ENCODE results near the gene PDZD7.

The PDZD7 gene

DNA sequence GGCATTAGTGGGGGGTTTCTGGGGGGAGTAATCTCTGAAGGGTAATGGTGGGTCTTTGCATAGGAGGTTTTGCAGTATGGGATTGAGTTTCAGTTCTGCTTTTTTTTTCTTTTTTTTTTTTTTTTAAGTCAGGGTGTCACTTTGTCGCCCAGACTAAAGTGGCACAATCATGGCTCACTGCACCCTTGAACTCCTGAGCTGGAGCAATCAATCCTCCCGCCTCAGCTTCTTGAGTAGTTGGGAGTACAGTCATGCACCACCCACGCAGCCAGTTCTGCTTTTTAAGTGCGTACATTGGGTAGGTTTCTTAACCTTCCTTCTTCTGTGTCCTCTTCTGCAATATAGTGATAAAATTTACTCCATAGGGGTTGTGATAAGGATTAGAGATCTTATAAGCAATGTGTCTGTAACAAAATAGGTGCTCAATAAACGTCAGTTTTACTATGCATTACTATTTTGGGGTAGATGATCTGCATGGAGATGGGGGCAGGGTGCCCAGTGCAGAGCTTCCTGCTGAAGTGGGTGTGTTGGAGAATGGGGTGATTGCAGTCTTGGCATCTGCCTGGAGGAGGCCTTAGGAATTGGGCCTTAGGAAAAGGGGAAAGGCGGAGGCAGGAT is 40.4 kb upstream of the PDZD7 start:
- peak; percentile 21 for DNase-seq (ENCODE audit: low read depth)
- TF ChIP-seq, protein P1, sequence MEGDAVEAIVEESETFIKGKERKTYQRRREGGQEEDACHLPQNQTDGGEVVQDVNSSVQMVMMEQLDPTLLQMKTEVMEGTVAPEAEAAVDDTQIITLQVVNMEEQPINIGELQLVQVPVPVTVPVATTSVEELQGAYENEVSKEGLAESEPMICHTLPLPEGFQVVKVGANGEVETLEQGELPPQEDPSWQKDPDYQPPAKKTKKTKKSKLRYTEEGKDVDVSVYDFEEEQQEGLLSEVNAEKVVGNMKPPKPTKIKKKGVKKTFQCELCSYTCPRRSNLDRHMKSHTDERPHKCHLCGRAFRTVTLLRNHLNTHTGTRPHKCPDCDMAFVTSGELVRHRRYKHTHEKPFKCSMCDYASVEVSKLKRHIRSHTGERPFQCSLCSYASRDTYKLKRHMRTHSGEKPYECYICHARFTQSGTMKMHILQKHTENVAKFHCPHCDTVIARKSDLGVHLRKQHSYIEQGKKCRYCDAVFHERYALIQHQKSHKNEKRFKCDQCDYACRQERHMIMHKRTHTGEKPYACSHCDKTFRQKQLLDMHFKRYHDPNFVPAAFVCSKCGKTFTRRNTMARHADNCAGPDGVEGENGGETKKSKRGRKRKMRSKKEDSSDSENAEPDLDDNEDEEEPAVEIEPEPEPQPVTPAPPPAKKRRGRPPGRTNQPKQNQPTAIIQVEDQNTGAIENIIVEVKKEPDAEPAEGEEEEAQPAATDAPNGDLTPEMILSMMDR (conservative IDR thresholded peaks at IDR 0.05; ENCODE audit: low read depth, low read length), result no peak
- H3K4me3 ChIP-seq (ENCODE audit: low read depth, low read length), result no peak overlapping the region

DNA sequence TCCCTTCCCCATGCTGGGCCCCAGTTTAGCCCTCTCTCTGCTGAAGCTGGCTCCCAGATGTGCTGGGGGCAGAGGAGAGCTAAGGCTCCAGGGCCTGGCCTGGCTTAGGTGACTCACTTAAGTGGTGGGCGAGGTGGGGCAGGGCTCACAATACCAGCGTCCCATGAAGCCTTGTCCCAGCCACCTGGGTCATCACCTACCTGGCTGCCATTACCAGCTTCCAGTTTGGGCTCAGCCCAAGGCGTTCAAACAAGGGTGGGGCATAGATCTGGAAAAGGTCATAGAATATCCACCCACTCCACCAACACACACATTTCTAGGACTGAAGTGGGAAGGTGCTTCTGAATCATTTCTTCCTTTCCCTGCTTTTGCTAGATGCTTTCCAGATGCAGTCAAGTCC is 39.2 kb upstream of the PDZD7 start:
- no peak overlapping the region for H3K4me3 ChIP-seq (ENCODE audit: low read depth, low read length)

DNA sequence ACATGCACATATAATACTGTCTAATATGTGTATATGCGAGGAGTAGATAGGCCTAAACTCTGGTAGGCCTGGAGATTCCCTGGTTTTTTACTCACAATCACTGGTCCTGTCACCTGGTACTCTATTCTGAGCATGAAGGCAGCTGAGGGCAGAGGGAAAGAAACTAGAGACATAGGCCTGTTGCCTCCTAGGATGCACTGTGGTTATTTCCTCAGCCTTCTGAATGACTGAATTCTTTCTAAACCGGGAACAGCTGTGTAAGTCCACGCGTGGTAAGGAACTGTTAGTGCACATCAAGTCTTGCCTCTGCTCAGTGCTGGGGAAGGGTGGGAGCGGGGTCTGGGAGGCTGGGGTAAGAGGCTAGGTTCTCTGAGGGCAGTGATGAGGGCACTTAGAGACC is 38.5 kb upstream of the PDZD7 start:
- DNase-seq (ENCODE audit: low read depth), result no peak
- TF ChIP-seq, protein P1 (conservative IDR thresholded peaks at IDR 0.05; ENCODE audit: low read depth, low read length), result no peak
- no peak overlapping the region for H3K4me3 ChIP-seq (ENCODE audit: low read depth, low read length)

More for the DNA sequence above, 39.2 kb upstream of the PDZD7 start:
- TF ChIP-seq, protein P1 (conservative IDR thresholded peaks at IDR 0.05; ENCODE audit: low read depth, low read length), result no peak
- DNase-seq (ENCODE audit: low read depth), result no peak

DNA sequence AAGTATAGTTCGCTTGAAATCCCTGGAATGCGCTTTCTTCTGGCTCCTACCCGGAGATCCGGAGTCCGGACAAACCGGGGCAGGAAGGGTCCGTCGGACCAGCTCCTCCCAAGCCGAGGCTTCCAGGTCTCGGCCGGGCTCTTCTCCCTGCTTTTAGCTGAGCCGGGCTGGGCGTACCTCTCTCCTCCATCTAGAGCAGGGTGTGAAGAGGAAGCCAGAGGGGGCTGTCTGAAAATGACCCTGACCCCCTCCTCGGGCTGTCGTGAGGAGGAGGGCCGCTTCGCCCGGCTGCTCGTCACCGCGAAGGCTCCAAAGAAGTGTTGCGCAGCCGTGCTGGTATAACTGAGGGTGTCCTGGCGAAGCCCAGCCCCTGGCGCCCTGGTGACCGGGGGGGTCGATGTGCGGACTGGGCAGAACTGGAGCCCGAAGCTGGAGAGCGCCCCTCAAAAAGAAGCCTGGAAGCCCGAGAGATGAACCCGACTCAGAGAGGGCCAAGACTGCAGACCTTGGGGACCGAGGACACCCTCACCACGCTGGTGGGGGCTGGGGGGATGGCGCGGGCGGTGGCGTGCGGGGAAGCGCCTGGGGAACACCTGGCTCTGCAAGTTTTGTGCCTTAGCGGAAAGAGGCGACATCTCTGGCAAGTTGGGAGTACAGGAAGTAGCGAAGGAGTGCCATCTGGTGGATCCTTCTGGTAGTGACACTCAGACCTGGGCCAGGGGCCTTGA is 36.6 kb upstream of the PDZD7 start:
- peak; percentile 87 for DNase-seq (ENCODE audit: low read depth)
- peak overlapping the region; percentile 62 for H3K4me3 ChIP-seq (ENCODE audit: low read depth, low read length)
- TF ChIP-seq, protein P1 (conservative IDR thresholded peaks at IDR 0.05; ENCODE audit: low read depth, low read length), result peak; percentile 92

DNA sequence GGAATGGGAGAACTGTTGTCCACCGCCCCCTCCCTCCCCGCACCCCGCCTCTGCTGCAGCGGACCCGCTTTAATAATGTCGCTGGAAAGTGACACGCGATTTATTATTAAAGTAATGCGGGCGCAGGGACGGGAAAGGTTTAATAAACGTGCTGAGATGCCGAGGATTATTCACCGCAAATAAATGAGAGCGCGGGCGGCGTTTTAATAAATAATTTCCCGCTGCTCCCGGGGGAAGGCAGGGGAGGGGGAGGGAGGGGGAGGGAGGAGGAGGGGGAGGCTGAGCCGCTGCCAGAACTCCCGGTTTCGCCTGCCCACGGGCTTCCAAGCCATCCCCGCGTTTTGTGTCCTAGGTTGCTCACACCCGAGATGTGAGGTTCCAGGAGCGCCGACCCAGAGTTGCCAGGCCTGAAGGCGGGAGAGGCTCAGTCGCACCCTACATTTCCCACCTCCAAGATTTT is 36.0 kb upstream of the PDZD7 start:
- peak overlapping the region; percentile 62 for H3K4me3 ChIP-seq (ENCODE audit: low read depth, low read length)
- DNase-seq (ENCODE audit: low read depth), result no peak
- TF ChIP-seq, protein P1 (conservative IDR thresholded peaks at IDR 0.05; ENCODE audit: low read depth, low read length), result no peak

DNA sequence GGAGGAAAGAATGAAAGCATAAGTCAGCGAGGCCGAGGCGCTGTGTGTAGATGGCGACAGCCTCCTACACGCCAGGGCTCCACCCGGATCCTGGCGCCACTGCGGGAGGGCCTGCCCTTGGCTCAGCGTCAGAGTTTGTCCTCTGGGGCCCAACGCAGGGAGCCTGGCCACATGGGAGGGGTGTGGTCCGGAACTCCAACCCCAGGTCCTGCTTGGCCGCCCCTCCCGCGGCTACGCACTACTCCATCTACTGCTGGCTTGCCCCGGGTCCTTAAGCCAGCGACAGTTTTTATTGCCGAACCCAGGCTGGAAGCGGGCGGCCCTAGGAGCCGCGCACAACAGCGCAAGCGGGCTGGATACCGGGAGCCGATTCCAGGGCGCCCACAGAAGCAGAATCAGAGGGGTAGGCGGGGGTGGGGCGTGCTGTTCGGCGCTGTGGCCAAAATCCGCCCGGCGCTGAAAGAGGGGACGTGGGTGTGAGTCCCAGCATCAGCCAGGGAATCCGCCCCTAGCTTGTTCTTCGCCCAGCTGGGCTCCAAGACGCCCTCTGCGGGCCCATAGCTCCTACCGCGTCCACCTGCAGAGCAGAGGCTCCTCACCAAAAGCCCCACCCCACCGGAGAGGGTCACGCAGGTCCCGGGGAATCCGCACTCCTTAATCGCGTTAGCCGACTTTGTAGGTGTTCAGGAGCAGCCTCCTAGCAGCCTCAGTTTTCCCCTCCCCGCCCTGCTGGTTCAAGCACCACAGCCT is 35.4 kb upstream of the PDZD7 start:
- peak; percentile 52 for DNase-seq (ENCODE audit: low read depth)
- H3K4me3 ChIP-seq (ENCODE audit: low read depth, low read length), result peak overlapping the region; percentile 43
- TF ChIP-seq, protein P1 (conservative IDR thresholded peaks at IDR 0.05; ENCODE audit: low read depth, low read length), result peak; percentile 62
